Central memory CD8-positive, alpha-beta T cell (primary cell): ENCODE results near the gene HSF2.

ENCODE experiments used
- ATAC-seq: fragments of 150-1000 bp; cut with Tn5 transposase; replicated peaks from 2 replicates; pipeline ENCODE4 v1.10.0; 2022; ENCODE audit warnings: mild to moderate bottlenecking, moderate FRiP score, moderate number of reproducible peaks; ENCODE audit not compliant: poor library complexity, severe bottlenecking; ENCODE audit errors: extremely low read depth
- DNase-seq, 2 donors: peaks; one replicate each; pipeline ENCODE4 v3.0.0; 2021; ENCODE audit warnings: low spot score in 2 of 2
- H3K27ac Mint-ChIP-seq: one replicate; pipeline ENCODE4 v1.8.0; 2022; ENCODE audit warnings: low read depth, mild to moderate bottlenecking, moderate library complexity, mixed read lengths
- H3K27me3 Mint-ChIP-seq: one replicate; pipeline ENCODE4 v1.8.0; 2022; ENCODE audit warnings: mixed read lengths
- H3K36me3 Mint-ChIP-seq: one replicate; pipeline ENCODE4 v1.8.0; 2022; ENCODE audit warnings: mild to moderate bottlenecking, moderate library complexity, mixed read lengths; ENCODE audit not compliant: insufficient read depth
- H3K4me1 Mint-ChIP-seq: one replicate; pipeline ENCODE4 v1.8.0; 2022; ENCODE audit warnings: mixed read lengths
- H3K4me3 Mint-ChIP-seq: one replicate; pipeline ENCODE4 v1.8.0; 2022; ENCODE audit warnings: mild to moderate bottlenecking, moderate library complexity, mixed read lengths
- H3K9me3 Mint-ChIP-seq: one replicate; pipeline ENCODE4 v1.8.0; 2022; ENCODE audit warnings: mixed read lengths

The HSF2 gene

DNA sequence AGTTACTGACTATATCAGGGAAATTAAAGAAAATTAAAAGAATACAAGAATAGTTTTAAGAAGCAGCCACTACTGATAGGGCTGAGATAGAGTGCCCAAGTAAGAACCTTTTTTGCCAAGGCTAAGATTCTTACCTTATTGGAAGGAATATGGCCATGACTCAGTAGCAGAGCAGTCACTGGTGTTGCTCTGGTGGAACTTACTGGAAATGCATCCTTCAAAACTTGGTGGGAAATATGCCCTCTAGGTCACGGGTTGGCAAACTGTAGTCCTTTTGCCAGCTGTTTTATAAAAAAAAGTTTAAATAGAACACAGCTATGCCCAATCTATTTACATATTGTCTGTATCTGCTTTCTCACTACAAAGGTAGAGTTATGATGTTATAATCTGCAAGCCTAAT is 6.0 kb downstream of the HSF2 start:
- Mint-ChIP-seq H3K27ac (no peak overlapping the region), H3K4me1 (peaks cover 56% of the 10 kb centered on the region), H3K9me3 (no peaks in the 10 kb centered on the region), H3K4me3 (no peak overlapping the region), H3K36me3 (peaks cover 3% of the 10 kb centered on the region), H3K27me3 (no peaks in the 10 kb centered on the region)
- ATAC-seq, result no peak
- DNase-seq, result no peak

DNA sequence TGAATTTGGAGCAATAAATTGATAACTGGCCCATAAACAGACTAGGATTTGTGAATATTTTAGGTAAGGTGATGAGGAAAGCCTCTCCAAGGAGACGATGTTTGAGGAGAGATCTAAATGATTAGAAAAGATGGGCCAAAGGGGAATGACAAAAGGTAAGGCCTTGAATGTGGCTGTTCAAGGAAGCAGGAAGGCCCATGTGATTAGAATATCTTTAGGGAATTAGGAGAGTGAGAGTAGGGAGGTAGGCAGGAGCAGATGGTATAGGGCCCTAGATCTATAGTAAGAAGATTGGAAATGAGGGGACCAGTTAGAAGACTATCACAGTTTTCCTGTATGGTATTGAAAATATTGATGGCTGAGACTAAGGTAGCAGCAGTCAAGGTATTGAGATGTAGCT is 6.7 kb downstream of the HSF2 start:
- H3K27ac Mint-ChIP-seq, result no peak overlapping the region
- H3K27me3 Mint-ChIP-seq, result no peaks in the 10 kb centered on the region
- ATAC-seq, result no peak
- H3K4me3 Mint-ChIP-seq, result no peak overlapping the region
- no peak for DNase-seq
- H3K36me3 Mint-ChIP-seq, result peaks cover 2% of the 10 kb centered on the region
- H3K4me1 Mint-ChIP-seq, result peaks cover 51% of the 10 kb centered on the region
- no peaks in the 10 kb centered on the region for H3K9me3 Mint-ChIP-seq

DNA sequence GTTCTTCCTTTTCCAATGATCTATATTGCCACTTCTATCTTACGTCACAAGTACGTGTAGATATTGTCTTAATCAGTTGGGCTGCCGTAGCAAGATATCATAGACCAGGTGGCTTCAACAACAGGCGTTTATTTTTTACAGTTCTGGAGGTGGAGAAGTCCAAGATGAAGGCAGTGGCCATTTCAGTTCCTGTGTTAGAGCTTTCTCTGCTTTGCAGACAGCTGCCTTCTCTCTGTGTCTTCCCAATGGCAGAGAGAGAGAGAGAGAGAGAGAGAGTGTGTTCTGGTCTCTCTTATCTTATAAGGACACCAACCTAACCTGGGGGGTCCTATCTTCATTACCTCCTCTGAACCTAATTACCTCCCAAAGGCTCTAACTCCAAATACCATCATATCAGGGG is 8.3 kb downstream of the HSF2 start:
- peaks cover 8% of the 10 kb centered on the region for H3K36me3 Mint-ChIP-seq
- H3K4me3 Mint-ChIP-seq, result no peak overlapping the region
- DNase-seq (no peak), ATAC-seq (no peak)
- H3K4me1 Mint-ChIP-seq, result peaks cover 51% of the 10 kb centered on the region
- H3K27me3 Mint-ChIP-seq, result no peaks in the 10 kb centered on the region
- no peak overlapping the region for H3K27ac Mint-ChIP-seq
- no peaks in the 10 kb centered on the region for H3K9me3 Mint-ChIP-seq

GRCh38 chr6:122408240-122408639 is 8.8 kb downstream of the HSF2 start:
- Mint-ChIP-seq H3K36me3 (peaks cover 8% of the 10 kb centered on the region), H3K27me3 (no peaks in the 10 kb centered on the region), H3K4me3 (peak overlapping the region; percentile 31), H3K9me3 (no peaks in the 10 kb centered on the region), H3K27ac (peak overlapping the region; percentile 82), H3K4me1 (peaks cover 51% of the 10 kb centered on the region)
- ATAC-seq (no peak), DNase-seq (no peak)

DNA sequence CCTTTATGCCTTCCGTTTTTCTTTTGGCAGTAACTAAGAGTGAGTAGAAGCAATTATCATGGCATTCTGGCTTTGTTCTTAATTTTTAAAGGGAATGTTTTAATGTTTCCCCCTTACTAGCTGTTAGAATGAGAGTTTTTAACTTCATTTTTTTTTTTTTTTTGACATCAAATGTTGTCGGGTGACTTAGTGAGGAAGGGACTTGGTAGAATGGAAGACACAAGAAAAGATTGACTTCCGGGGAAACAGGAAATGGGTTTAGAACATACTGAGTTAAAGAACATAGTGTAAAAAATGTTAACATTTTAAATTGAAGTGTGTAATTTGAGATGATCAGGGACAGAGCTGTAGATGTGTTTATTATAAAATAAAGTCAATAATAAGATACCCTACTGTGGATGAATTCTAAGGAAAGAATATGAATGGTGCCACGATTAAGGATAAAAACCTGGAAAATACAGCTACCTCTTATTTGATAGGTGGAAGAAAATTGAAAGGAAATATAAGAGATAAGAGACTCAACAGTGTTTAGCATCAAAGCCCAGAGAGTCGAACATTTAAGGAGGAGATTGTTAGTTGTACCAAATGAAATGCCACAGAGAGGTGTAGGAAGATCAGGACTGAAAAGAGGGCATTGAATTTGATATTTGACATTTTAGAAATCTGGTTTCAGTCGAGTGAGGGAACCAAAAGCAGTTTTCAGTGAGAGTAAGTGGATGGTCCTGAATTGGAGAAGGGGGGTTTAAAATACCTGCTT is 9.4 kb downstream of the HSF2 start:
- Mint-ChIP-seq H3K4me1 (peaks cover 48% of the 10 kb centered on the region), H3K27ac (peak overlapping the region; percentile 82), H3K4me3 (peak overlapping the region; percentile 31), H3K27me3 (no peaks in the 10 kb centered on the region), H3K36me3 (peaks cover 13% of the 10 kb centered on the region), H3K9me3 (no peaks in the 10 kb centered on the region)
- DNase-seq, result no peak
- ATAC-seq, result peak; percentile 40

DNA sequence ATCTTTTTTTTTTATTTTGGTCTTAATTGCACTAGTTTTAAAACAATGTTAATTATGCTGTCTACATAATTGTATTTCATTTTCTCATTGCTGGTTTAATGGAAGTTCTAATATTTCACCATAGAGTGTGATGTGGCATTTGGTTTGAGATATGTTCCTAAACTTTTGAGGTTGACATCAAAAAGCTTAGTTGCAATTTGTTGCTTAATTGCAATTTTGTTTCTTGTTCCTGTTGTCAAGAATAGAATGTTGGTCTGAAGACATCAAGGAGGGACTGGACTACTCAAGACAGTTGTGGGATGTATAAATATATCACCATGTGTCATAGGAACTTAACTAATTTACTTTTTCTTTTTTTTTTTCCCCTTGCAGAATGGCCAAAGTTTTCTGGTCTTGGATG is 12.5 kb downstream of the HSF2 start:
- Mint-ChIP-seq H3K4me3 (no peak overlapping the region), H3K27ac (no peak overlapping the region), H3K4me1 (peaks cover 33% of the 10 kb centered on the region), H3K27me3 (no peaks in the 10 kb centered on the region), H3K36me3 (peaks cover 19% of the 10 kb centered on the region), H3K9me3 (no peaks in the 10 kb centered on the region)
- ATAC-seq, result no peak
- no peak for DNase-seq

DNA sequence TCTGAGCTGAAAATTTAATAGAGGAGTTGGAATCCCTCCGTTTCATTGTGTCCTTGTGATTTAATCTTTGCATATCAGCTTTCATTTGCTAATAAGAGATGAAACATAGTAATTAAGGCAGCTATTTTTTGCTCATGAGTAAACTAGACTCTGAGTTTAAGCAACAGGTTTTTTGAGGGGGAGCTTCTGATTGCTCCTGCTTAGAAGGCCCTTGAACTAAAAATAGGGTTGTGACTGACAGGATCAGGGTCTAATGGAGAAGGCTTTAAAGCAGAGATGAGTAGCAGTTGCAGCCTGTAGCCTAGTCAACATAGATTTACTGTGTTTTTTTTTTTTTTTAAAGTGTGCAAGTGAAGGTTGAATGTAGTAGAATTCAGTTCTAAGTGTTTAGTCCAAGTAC is 17.4 kb downstream of the HSF2 start:
- Mint-ChIP-seq H3K4me3 (no peak overlapping the region), H3K27me3 (no peaks in the 10 kb centered on the region), H3K4me1 (peaks cover 3% of the 10 kb centered on the region), H3K9me3 (no peaks in the 10 kb centered on the region), H3K36me3 (peaks cover 21% of the 10 kb centered on the region), H3K27ac (no peak overlapping the region)
- ATAC-seq (no peak), DNase-seq (no peak)

- Mint-ChIP-seq H3K36me3 (peaks cover 28% of the 10 kb centered on the region), H3K4me3 (no peak overlapping the region), H3K4me1 (no peaks in the 10 kb centered on the region), H3K27ac (no peak overlapping the region), H3K27me3 (no peaks in the 10 kb centered on the region), H3K9me3 (no peaks in the 10 kb centered on the region)
- ATAC-seq (no peak), DNase-seq (no peak)
Observed at GRCh38 chr6:122422003-122422402, 22.6 kb downstream of the HSF2 start.

- DNase-seq, result no peak
- Mint-ChIP-seq H3K27ac (no peak overlapping the region), H3K27me3 (no peaks in the 10 kb centered on the region), H3K9me3 (no peaks in the 10 kb centered on the region), H3K36me3 (peaks cover 26% of the 10 kb centered on the region), H3K4me1 (no peaks in the 10 kb centered on the region), H3K4me3 (no peak overlapping the region)
- ATAC-seq, result no peak
Observed at GRCh38 chr6:122422614-122423267, 23.3 kb downstream of the HSF2 start.

- H3K9me3 Mint-ChIP-seq, result no peaks in the 10 kb centered on the region
- no peak for ATAC-seq
- no peaks in the 10 kb centered on the region for H3K27me3 Mint-ChIP-seq
- no peak overlapping the region for H3K4me3 Mint-ChIP-seq
- peaks cover 26% of the 10 kb centered on the region for H3K36me3 Mint-ChIP-seq
- DNase-seq, result no peak
- no peaks in the 10 kb centered on the region for H3K4me1 Mint-ChIP-seq
- H3K27ac Mint-ChIP-seq, result no peak overlapping the region
Observed at GRCh38 chr6:122423734-122424133, 24.3 kb downstream of the HSF2 start.

- H3K27me3 Mint-ChIP-seq, result no peaks in the 10 kb centered on the region
- no peak for DNase-seq
- no peak for ATAC-seq
- no peak overlapping the region for H3K4me3 Mint-ChIP-seq
- no peaks in the 10 kb centered on the region for H3K9me3 Mint-ChIP-seq
- no peak overlapping the region for H3K27ac Mint-ChIP-seq
- peaks cover 29% of the 10 kb centered on the region for H3K36me3 Mint-ChIP-seq
- H3K4me1 Mint-ChIP-seq, result peaks cover 6% of the 10 kb centered on the region
Observed at GRCh38 chr6:122426597-122426996, 27.1 kb downstream of the HSF2 start.

- H3K36me3 Mint-ChIP-seq, result peaks cover 26% of the 10 kb centered on the region
- H3K27me3 Mint-ChIP-seq, result no peaks in the 10 kb centered on the region
- no peak overlapping the region for H3K4me3 Mint-ChIP-seq
- no peaks in the 10 kb centered on the region for H3K9me3 Mint-ChIP-seq
- no peak overlapping the region for H3K27ac Mint-ChIP-seq
- H3K4me1 Mint-ChIP-seq, result peaks cover 6% of the 10 kb centered on the region
- no peak for DNase-seq
- ATAC-seq, result no peak
Observed at GRCh38 chr6:122428781-122429180, 29.3 kb downstream of the HSF2 start.

- ATAC-seq (no peak), DNase-seq (no peak)
- H3K27ac Mint-ChIP-seq, result no peak overlapping the region
- H3K9me3 Mint-ChIP-seq, result no peaks in the 10 kb centered on the region
- peaks cover 24% of the 10 kb centered on the region for H3K36me3 Mint-ChIP-seq
- H3K27me3 Mint-ChIP-seq, result no peaks in the 10 kb centered on the region
- H3K4me3 Mint-ChIP-seq, result no peak overlapping the region
- H3K4me1 Mint-ChIP-seq, result peaks cover 6% of the 10 kb centered on the region
Observed at GRCh38 chr6:122429323-122429722, 29.9 kb downstream of the HSF2 start.
